Activated naive CD8-positive, alpha-beta T cell treated with anti-CD3 and anti-CD28 coated beads, Interleukin-2, amount 10 ng/mL, durations not matched to agents 7 days and 5 days (primary cell): Measurements from ENCODE around the gene PASK. TPM values are rescaled to one million over a fixed set of nuclear protein-coding genes. Genes with fewer than 3 reads are reported as not detected.
"Not testable (repeated sequence)": the region's sequence is repeated elsewhere in the genome, so short reads cannot be mapped to it uniquely, and the experiment has no call there.

Experiments
- ATAC-seq: fragments of 150-1000 bp; cut with Tn5 transposase; one replicate; pipeline ENCODE4 v1.10.0; 2021; ENCODE audit warnings: low read depth, moderate library complexity
- POLR2A ChIA-PET: fragments of 350-600 bp; sonication (Branson Sonifier 250); formaldehyde crosslinking; loops from one replicate; lab custom pipeline; 2021; ENCODE audit warnings: antibody characterized with exemption; lab: Charles Lee
- DNase-seq: peaks from one replicate; pipeline ENCODE4 v3.0.0; 2021
- H3K27ac Mint-ChIP-seq: one replicate; pipeline ENCODE4 v1.8.0; 2022; ENCODE audit warnings: mild to moderate bottlenecking, mixed read lengths
- H3K27me3 Mint-ChIP-seq: one replicate; pipeline ENCODE4 v1.8.0; 2022; ENCODE audit warnings: mild to moderate bottlenecking, moderate library complexity, mixed read lengths
- H3K36me3 Mint-ChIP-seq: one replicate; pipeline ENCODE4 v1.8.0; 2021; ENCODE audit warnings: mild to moderate bottlenecking, mixed read lengths
- H3K4me1 Mint-ChIP-seq: one replicate; pipeline ENCODE4 v1.8.0; 2021; ENCODE audit warnings: mixed read lengths
- H3K4me3 Mint-ChIP-seq: one replicate; pipeline ENCODE4 v1.8.0; 2022; ENCODE audit warnings: mild to moderate bottlenecking, moderate library complexity, mixed read lengths
- H3K9me3 Mint-ChIP-seq: one replicate; pipeline ENCODE4 v1.8.0; 2021; ENCODE audit warnings: mixed read lengths
- total RNA-seq, 2 experiments: library from RNA; stranded (reverse); gene quantifications; one replicate each; pipeline ENCODE4 v1.2.3, GENCODE V29; 2021

PASK gene
- total RNA-seq, 2 experiments from 2014 or later: 132 to 153 TPM

GRCh38 chr2:241095594-241096290 lies 53.5 kb downstream of the PASK start:
- peak overlapping the region; percentile 40 for H3K4me3 Mint-ChIP-seq
- ATAC-seq (peak; percentile 77), DNase-seq (no peak)
- POLR2A ChIA-PET: interaction anchor here (1.0 to 1.1 kb wide), 2 partner anchors 14 to 54 kb away, joined by 4 to 12 read pairs; partner anchors contain the start of gene PASK
- peaks cover 35% of the 10 kb centered on the region for H3K4me1 Mint-ChIP-seq
- H3K9me3 Mint-ChIP-seq: no peaks in the 10 kb centered on the region
- H3K36me3 Mint-ChIP-seq: peaks cover 17% of the 10 kb centered on the region
- peak overlapping the region; percentile 73 for H3K27ac Mint-ChIP-seq
- H3K27me3 Mint-ChIP-seq: no peaks in the 10 kb centered on the region

GRCh38 chr2:241094924-241095420 lies 54.3 kb downstream of the PASK start:
- Mint-ChIP-seq H3K9me3 (no peaks in the 10 kb centered on the region), H3K27me3 (no peaks in the 10 kb centered on the region), H3K36me3 (peaks cover 17% of the 10 kb centered on the region), H3K4me1 (peaks cover 30% of the 10 kb centered on the region), H3K27ac (peak overlapping the region; percentile 73), H3K4me3 (no peak overlapping the region)
- no peak for DNase-seq
- no peak for ATAC-seq
- POLR2A ChIA-PET: interaction anchor here (1.0 to 1.1 kb wide), 2 partner anchors 15 to 55 kb away, joined by 4 to 12 read pairs; partner anchors contain the start of gene PASK

DNA sequence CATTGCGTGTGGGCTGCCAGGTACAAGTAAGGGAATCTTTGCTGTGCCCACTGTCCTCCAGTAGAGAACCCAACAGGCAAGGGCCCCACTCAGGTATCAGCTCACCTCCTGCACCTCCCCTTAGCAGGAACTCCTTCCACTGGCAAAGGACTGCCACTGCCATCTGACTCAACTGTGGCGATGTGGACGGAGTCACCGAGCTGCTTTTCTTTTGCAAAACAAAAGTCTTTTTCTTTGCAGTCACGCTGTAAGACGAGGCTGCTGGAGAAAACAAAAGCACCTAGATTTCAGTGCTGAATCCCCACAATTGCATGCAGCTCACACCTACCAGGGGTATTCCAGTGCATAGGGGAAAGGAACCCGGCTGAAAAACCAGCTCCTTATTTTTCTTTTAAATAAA lies 55.1 kb downstream of the PASK start:
- H3K27me3 Mint-ChIP-seq: no peaks in the 10 kb centered on the region
- no peak for ATAC-seq
- H3K9me3 Mint-ChIP-seq: no peaks in the 10 kb centered on the region

DNA sequence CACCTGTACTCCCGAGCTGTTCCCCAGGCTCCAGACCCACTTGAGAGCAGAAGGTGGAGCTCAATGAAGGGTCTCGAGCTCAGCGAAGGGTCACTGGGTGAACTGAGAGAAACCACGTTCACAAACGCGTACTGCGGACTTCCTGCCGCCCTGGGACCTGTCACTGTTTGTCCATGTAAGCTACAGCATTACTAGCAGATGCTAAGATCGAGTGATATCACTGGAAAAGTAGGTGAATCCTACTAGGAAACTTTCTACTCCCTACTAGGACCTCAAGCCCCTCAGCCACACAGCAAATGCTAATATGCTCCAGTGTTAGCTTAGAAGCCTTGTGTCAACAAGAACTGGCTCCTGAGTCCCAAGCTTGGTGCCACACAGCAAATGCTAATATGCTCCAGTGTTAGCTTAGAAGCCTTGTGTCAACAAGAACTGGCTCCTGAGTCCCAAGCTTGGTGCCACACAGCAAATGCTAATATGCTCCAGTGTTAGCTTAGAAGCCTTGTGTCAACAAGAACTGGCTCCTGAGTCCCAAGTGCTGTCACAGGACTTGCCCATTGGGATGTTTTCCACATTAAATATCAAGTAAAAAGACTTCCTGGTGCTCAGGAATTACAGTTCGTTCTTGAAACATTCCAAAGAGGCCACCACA lies 56.0 kb downstream of the PASK start:
- DNase-seq, H3K27me3 Mint-ChIP-seq, H3K27ac Mint-ChIP-seq, POLR2A ChIA-PET, H3K9me3 Mint-ChIP-seq, ATAC-seq, H3K4me3 Mint-ChIP-seq: not testable (repeated sequence)
- Mint-ChIP-seq H3K4me1 (peaks cover 23% of the 10 kb centered on the region), H3K36me3 (peaks cover 18% of the 10 kb centered on the region)

More for the DNA sequence above, 55.1 kb downstream of the PASK start:
- POLR2A ChIA-PET: no interaction called here
- DNase-seq: no peak
- H3K36me3 Mint-ChIP-seq: peaks cover 18% of the 10 kb centered on the region
- no peak overlapping the region for H3K27ac Mint-ChIP-seq
- no peak overlapping the region for H3K4me3 Mint-ChIP-seq
- H3K4me1 Mint-ChIP-seq: peaks cover 27% of the 10 kb centered on the region

GRCh38 chr2:241092677-241093076 lies 56.6 kb downstream of the PASK start:
- POLR2A ChIA-PET: no interaction called here
- Mint-ChIP-seq H3K36me3 (peaks cover 22% of the 10 kb centered on the region), H3K9me3 (no peaks in the 10 kb centered on the region), H3K4me1 (peaks cover 22% of the 10 kb centered on the region), H3K4me3 (no peak overlapping the region), H3K27ac (no peak overlapping the region), H3K27me3 (no peaks in the 10 kb centered on the region)
- ATAC-seq (no peak), DNase-seq (no peak)

GRCh38 chr2:241091734-241092445 lies 57.4 kb downstream of the PASK start:
- peaks cover 19% of the 10 kb centered on the region for H3K36me3 Mint-ChIP-seq
- no peak overlapping the region for H3K4me3 Mint-ChIP-seq
- POLR2A ChIA-PET: no interaction called here
- H3K27me3 Mint-ChIP-seq: no peaks in the 10 kb centered on the region
- peaks cover 17% of the 10 kb centered on the region for H3K4me1 Mint-ChIP-seq
- no peak overlapping the region for H3K27ac Mint-ChIP-seq
- ATAC-seq: no peak
- no peaks in the 10 kb centered on the region for H3K9me3 Mint-ChIP-seq
- no peak for DNase-seq

DNA sequence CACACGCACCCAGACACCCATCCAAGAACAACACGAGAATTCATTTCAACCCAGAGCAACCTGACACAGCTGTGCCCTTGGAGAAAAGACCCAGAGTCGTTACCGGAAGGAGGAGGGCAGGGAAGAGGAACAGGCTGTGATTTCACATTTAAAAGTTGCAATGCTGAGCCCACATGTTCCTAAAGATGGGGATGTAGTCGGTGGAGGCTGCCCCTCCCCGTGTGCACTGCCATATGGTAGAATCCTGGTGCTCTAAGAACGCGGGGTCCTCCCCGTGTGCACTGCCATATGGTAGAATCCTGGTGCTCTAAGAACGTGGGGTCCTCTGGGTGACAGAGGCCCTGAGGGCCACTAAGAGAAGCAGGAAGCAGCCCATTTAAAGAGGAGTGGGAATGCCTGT lies 58.1 kb downstream of the PASK start:
- POLR2A ChIA-PET: no interaction called here
- H3K27ac Mint-ChIP-seq: peak overlapping the region; percentile 8
- H3K36me3 Mint-ChIP-seq: peaks cover 25% of the 10 kb centered on the region
- no peak overlapping the region for H3K4me3 Mint-ChIP-seq
- no peaks in the 10 kb centered on the region for H3K9me3 Mint-ChIP-seq
- DNase-seq (no peak), ATAC-seq (no peak)
- H3K27me3 Mint-ChIP-seq: no peaks in the 10 kb centered on the region
- H3K4me1 Mint-ChIP-seq: peaks cover 13% of the 10 kb centered on the region

GRCh38 chr2:241088791-241089732 lies 60.2 kb downstream of the PASK start:
- no peak for ATAC-seq
- Mint-ChIP-seq H3K4me3 (no peak overlapping the region), H3K27ac (peak overlapping the region; percentile 9), H3K27me3 (no peaks in the 10 kb centered on the region), H3K4me1 (peaks cover 3% of the 10 kb centered on the region), H3K9me3 (no peaks in the 10 kb centered on the region), H3K36me3 (peaks cover 19% of the 10 kb centered on the region)
- POLR2A ChIA-PET: interaction anchor here (0.6 kb wide), 1 partner anchor 478 kb away, joined by 3 read pairs; no protein-coding TSS in a partner anchor
- no peak for DNase-seq

GRCh38 chr2:241088376-241088775 lies 60.9 kb downstream of the PASK start:
- ATAC-seq: no peak
- no peak overlapping the region for H3K4me3 Mint-ChIP-seq
- no peak for DNase-seq
- no peak overlapping the region for H3K27ac Mint-ChIP-seq
- H3K27me3 Mint-ChIP-seq: no peaks in the 10 kb centered on the region
- peaks cover 19% of the 10 kb centered on the region for H3K36me3 Mint-ChIP-seq
- POLR2A ChIA-PET: interaction anchor here (1.0 kb wide), 1 partner anchor 10 kb away, joined by 5 read pairs; no protein-coding TSS in a partner anchor
- H3K9me3 Mint-ChIP-seq: no peaks in the 10 kb centered on the region
- H3K4me1 Mint-ChIP-seq: peaks cover 3% of the 10 kb centered on the region

DNA sequence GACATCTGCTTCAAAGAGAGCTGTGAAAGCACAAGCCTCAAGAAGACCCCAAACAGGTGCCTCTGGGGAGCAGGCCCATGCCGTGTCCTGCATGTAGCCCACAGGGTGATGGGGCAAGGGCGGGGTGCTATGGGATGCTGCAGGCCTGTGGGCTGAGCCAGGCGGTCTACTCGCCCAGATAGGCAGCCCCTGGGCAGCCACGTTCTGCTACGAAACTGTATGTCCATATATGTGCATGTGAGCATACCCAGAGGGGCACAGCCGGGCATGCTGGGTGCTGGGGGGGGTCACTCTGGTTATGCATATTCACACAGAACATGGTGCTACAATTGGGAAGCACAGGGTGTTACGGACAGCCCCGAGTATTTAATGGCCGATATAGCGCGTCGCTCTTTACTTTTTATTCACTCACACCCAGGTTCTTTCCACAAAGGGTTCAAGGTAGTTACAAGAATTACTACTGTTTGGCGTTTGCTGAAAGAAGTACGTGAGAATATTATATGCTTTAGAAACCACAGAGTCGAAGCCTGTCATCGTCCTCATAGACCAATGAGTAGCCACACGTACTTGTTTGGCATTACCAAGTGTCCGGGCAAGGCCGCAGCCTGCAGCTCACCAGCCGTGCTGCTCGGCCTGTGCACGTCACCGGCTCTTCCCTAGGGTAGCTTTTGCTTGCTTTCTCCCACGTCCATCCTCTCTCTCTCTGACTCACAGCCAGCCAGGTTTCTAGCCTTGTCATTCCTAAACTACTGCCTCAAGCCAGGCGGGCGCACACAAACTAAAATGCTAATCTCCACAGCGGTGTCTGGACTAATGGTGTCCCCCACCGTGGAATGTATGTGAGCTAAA lies 61.6 kb downstream of the PASK start:
- Mint-ChIP-seq H3K27ac (no peak overlapping the region), H3K36me3 (peaks cover 19% of the 10 kb centered on the region), H3K9me3 (no peaks in the 10 kb centered on the region), H3K27me3 (no peaks in the 10 kb centered on the region), H3K4me1 (peaks cover 3% of the 10 kb centered on the region), H3K4me3 (no peak overlapping the region)
- DNase-seq: no peak
- POLR2A ChIA-PET: interaction anchor here (1.0 kb wide), 1 partner anchor 9 kb away, joined by 5 read pairs; no protein-coding TSS in a partner anchor
- ATAC-seq: no peak

- Mint-ChIP-seq H3K9me3 (no peaks in the 10 kb centered on the region), H3K4me1 (peaks cover 3% of the 10 kb centered on the region), H3K27ac (no peak overlapping the region), H3K27me3 (no peaks in the 10 kb centered on the region), H3K4me3 (no peak overlapping the region), H3K36me3 (peaks cover 19% of the 10 kb centered on the region)
- DNase-seq (no peak), ATAC-seq (no peak)
- POLR2A ChIA-PET: no interaction called here
These were observed 64.3 kb downstream of the PASK start for GRCh38 chr2:241084856-241085444.
